ENCODE data around the gene ZNF768. TPM values are rescaled to one million over a fixed set of nuclear protein-coding genes. Genes with fewer than 3 reads are reported as not detected.

The ZNF768 gene
- total and polyA plus RNA-seq, 2 donors from 2014 or later = 36.2 to 46.9 TPM

- no peak for DNase-seq
- Histone ChIP-seq H3K4me1 (ENCODE audit: control insufficient read depth in 2 of 3, insufficient read depth in 2 of 3, low read depth in 1 of 3, low read length in 3 of 3) (no peaks in the 10 kb centered on the region), H3K27ac (ENCODE audit: low read depth in 2 of 2, low read length in 2 of 2) (no peak overlapping the region), H3K9me3 (ENCODE audit: control insufficient read depth in 2 of 3, insufficient read depth in 1 of 3, low read length in 3 of 3) (no peaks in the 10 kb centered on the region), H3K4me3 (ENCODE audit: low read length in 3 of 3) (no peak overlapping the region), H3K36me3 (ENCODE audit: control insufficient read depth in 2 of 3, insufficient read depth in 3 of 3, low read length in 3 of 3) (no peaks in the 10 kb centered on the region), H3K9ac (ENCODE audit: low read length in 3 of 3) (no peak overlapping the region), H3K27me3 (ENCODE audit: control insufficient read depth, insufficient read depth, low read length) (no peaks in the 10 kb centered on the region)
- TF ChIP-seq CTCF (IDR thresholded peaks at IDR 0.05; ENCODE audit: borderline replicate concordance, extremely low read depth, insufficient read depth) = no peak
- no peak for FAIRE-seq
- intact Hi-C loops (cut with DNase I) = no loop called here
Measured at GRCh38 chr16:30499284-30499683, 27.1 kb downstream of the ZNF768 start.

DNA sequence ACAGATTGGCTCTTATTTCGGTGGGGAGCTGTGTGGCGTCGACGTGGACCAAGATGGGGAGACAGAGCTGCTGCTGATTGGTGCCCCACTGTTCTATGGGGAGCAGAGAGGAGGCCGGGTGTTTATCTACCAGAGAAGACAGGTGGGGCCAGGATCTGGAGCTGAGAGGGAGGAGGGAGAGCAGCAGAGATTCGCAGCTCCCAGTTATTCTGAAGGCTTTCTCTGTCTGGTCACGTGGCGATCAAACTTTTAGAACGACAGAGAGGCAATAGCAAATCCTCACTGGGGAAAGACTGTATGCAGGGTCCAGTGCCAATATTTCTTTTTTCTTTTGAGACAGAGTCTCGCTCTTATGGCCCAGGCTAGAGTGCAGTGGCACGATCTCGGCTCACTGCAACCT, 31.7 kb downstream of the ZNF768 start:
- Histone ChIP-seq H3K36me3 (ENCODE audit: control insufficient read depth in 2 of 3, insufficient read depth in 3 of 3, low read length in 3 of 3) (no peaks in the 10 kb centered on the region), H3K9me3 (ENCODE audit: control insufficient read depth in 2 of 3, insufficient read depth in 1 of 3, low read length in 3 of 3) (no peaks in the 10 kb centered on the region), H3K4me3 (ENCODE audit: low read length in 3 of 3) (no peak overlapping the region), H3K4me1 (ENCODE audit: control insufficient read depth in 2 of 3, insufficient read depth in 2 of 3, low read depth in 1 of 3, low read length in 3 of 3) (no peaks in the 10 kb centered on the region), H3K9ac (ENCODE audit: low read length in 3 of 3) (no peak overlapping the region), H3K27ac (ENCODE audit: low read depth in 2 of 2, low read length in 2 of 2) (no peak overlapping the region), H3K27me3 (ENCODE audit: control insufficient read depth, insufficient read depth, low read length) (no peaks in the 10 kb centered on the region)
- no peak for TF ChIP-seq CTCF (IDR thresholded peaks at IDR 0.05; ENCODE audit: borderline replicate concordance, extremely low read depth, insufficient read depth)
- intact Hi-C loops (cut with DNase I) = no loop called here
- FAIRE-seq (no peak), DNase-seq (no peak)

DNA sequence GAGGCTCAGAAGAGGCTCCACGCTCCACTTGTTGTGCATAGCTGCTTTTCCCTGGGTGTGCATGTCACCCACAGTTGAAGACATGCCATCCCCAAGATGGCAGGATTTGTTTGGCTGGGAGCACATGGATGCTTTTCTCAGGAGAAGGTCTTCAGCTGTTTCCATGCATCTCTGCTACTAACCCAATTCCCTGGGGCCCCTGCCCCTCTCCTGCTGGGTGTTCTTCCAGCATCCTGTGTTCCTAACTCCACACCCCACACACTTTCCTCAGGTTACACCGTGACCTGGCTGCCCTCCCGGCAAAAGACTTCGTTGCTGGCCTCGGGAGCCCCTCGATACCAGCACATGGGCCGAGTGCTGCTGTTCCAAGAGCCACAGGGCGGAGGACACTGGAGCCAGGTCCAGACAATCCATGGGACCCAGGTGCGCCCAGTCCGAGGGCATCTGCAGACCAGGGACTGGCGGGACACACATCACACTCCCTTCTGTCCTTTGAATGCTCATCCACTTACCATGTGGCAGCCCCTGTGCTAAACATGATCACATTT, 32.4 kb downstream of the ZNF768 start:
- no peak overlapping the region for H3K9ac ChIP-seq (ENCODE audit: low read length in 3 of 3)
- H3K27me3 ChIP-seq (ENCODE audit: control insufficient read depth, insufficient read depth, low read length) = no peaks in the 10 kb centered on the region
- DNase-seq (peak in 2 of 5 donors; percentile 24 to 32), FAIRE-seq (no peak)
- H3K27ac ChIP-seq (ENCODE audit: low read depth in 2 of 2, low read length in 2 of 2) = no peak overlapping the region
- no peaks in the 10 kb centered on the region for H3K9me3 ChIP-seq (ENCODE audit: control insufficient read depth in 2 of 3, insufficient read depth in 1 of 3, low read length in 3 of 3)
- intact Hi-C loops (cut with DNase I) = no loop called here
- no peaks in the 10 kb centered on the region for H3K4me1 ChIP-seq (ENCODE audit: control insufficient read depth in 2 of 3, insufficient read depth in 2 of 3, low read depth in 1 of 3, low read length in 3 of 3)
- TF ChIP-seq CTCF (IDR thresholded peaks at IDR 0.05; ENCODE audit: borderline replicate concordance, extremely low read depth, insufficient read depth) = no peak
- H3K4me3 ChIP-seq (ENCODE audit: low read length in 3 of 3) = no peak overlapping the region
- no peaks in the 10 kb centered on the region for H3K36me3 ChIP-seq (ENCODE audit: control insufficient read depth in 2 of 3, insufficient read depth in 3 of 3, low read length in 3 of 3)

DNA sequence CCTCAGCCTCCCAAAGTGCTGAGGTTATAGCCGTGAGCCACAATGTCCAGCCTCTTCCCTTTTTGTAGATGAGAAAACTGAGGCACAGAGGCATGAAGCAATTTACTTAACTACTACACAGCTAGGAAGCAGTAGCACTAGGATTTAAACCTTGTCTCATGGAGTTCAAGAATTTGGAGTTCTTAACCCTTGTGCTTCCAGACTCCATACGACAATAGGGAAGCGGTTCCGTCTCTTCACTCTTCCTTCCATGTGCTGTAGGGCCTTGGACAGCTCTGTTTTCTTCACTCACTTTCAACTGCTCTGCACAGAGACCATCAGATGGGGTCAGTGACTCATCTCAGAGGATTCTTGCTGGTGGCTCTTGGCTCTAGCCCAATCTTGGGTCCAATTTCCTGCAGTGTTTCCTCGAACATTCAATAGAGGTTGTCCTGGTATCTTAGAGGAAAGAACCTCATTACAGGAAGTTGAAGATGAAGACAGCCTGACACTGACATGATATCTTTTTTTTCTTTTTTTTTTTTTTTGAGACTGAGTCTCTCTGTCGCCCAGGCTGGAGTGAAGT, 34.5 kb downstream of the ZNF768 start:
- no peaks in the 10 kb centered on the region for H3K36me3 ChIP-seq (ENCODE audit: control insufficient read depth in 2 of 3, insufficient read depth in 3 of 3, low read length in 3 of 3)
- DNase-seq = peak in 1 of 5 donors; percentile 60
- TF ChIP-seq CTCF (IDR thresholded peaks at IDR 0.05; ENCODE audit: borderline replicate concordance, extremely low read depth, insufficient read depth) = peak; percentile 6
- no peaks in the 10 kb centered on the region for H3K27me3 ChIP-seq (ENCODE audit: control insufficient read depth, insufficient read depth, low read length)
- no peak overlapping the region for H3K4me3 ChIP-seq (ENCODE audit: low read length in 3 of 3)
- no peak overlapping the region for H3K27ac ChIP-seq (ENCODE audit: low read depth in 2 of 2, low read length in 2 of 2)
- no peak overlapping the region for H3K9ac ChIP-seq (ENCODE audit: low read length in 3 of 3)
- intact Hi-C loops (cut with DNase I) = no loop called here
- no peak for FAIRE-seq
- H3K9me3 ChIP-seq (ENCODE audit: control insufficient read depth in 2 of 3, insufficient read depth in 1 of 3, low read length in 3 of 3) = no peaks in the 10 kb centered on the region
- no peaks in the 10 kb centered on the region for H3K4me1 ChIP-seq (ENCODE audit: control insufficient read depth in 2 of 3, insufficient read depth in 2 of 3, low read depth in 1 of 3, low read length in 3 of 3)
